ENCODE measurements around the gene ITGB1.

DNA sequence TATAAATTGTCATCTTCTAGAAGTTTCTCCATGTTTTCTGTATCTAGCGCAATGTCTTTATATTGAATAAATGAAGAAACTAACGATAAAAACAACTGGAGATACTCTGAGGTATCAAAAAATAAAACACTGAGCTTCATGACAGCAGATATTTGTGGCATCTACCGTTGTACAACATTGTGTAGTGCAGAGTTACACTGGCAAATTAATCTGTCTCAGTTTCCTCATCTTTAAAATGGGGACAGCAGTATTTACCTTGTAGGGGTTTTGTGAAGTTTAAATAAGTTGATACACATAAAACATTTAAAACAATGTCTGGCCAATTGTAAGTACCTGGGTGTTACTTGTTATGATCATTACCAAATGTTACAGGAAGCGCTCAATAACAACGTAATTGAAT lies 10.4 kb downstream of the ITGB1 start:
- no peak for TF ChIP-seq BACH1 (IDR thresholded peaks at IDR 0.05; ENCODE audit: low read length)
- TF ChIP-seq CTCF (IDR thresholded peaks at IDR 0.05; ENCODE audit: control extremely low read depth in 1 of 3, insufficient read depth in 1 of 3, low read depth in 1 of 3, low read length in 3 of 3): no peak
- TF ChIP-seq, protein P1, sequence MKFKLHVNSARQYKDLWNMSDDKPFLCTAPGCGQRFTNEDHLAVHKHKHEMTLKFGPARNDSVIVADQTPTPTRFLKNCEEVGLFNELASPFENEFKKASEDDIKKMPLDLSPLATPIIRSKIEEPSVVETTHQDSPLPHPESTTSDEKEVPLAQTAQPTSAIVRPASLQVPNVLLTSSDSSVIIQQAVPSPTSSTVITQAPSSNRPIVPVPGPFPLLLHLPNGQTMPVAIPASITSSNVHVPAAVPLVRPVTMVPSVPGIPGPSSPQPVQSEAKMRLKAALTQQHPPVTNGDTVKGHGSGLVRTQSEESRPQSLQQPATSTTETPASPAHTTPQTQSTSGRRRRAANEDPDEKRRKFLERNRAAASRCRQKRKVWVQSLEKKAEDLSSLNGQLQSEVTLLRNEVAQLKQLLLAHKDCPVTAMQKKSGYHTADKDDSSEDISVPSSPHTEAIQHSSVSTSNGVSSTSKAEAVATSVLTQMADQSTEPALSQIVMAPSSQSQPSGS (IDR thresholded peaks at IDR 0.05; ENCODE audit: low read length): no peak
- no peak for TF ChIP-seq HDAC2 (IDR thresholded peaks at IDR 0.05; ENCODE audit: borderline replicate concordance in 1 of 2, low read depth in 2 of 2, low read length in 2 of 2)
- TF ChIP-seq, protein P2, sequence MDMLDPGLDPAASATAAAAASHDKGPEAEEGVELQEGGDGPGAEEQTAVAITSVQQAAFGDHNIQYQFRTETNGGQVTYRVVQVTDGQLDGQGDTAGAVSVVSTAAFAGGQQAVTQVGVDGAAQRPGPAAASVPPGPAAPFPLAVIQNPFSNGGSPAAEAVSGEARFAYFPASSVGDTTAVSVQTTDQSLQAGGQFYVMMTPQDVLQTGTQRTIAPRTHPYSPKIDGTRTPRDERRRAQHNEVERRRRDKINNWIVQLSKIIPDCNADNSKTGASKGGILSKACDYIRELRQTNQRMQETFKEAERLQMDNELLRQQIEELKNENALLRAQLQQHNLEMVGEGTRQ (IDR thresholded peaks at IDR 0.05; ENCODE audit: low read length): no peak

Data from H1 (cell line).